Loucy (cell line): ENCODE measurements around the gene METRNL.

ENCODE experiments used
- H2AFZ ChIP-seq: fragments of 200-600 bp; sonication (generic); 2 replicates; pipeline ENCODE4 v1.6.0; 2016; ENCODE audit warnings: antibody characterized with exemption, mild to moderate bottlenecking, low read length, moderate library complexity
- H3F3A ChIP-seq: fragments of 200-600 bp; 2 replicates; pipeline ENCODE4 v1.6.0; 2016; ENCODE audit warnings: antibody characterized with exemption, low read depth, mild to moderate bottlenecking
- H3K27me3 ChIP-seq: fragments of 200-600 bp; sonication (generic); 2 replicates; pipeline ENCODE4 v1.6.1; 2014; ENCODE audit warnings: low read length, mild to moderate bottlenecking; ENCODE audit not compliant: insufficient read depth, poor library complexity, severe bottlenecking
- H3K36me3 ChIP-seq: fragments of 200-600 bp; sonication (generic); 2 replicates; pipeline ENCODE4 v1.6.1; 2016; ENCODE audit warnings: low read length; ENCODE audit not compliant: insufficient read depth
- H3K4me1 ChIP-seq: fragments of 200-600 bp; sonication (generic); 2 replicates; pipeline ENCODE4 v1.5.1; 2014; ENCODE audit warnings: low read length, mild to moderate bottlenecking; ENCODE audit not compliant: insufficient read depth, poor library complexity, severe bottlenecking
- H3K4me2 ChIP-seq: fragments of 200-600 bp; sonication (generic); 2 replicates; pipeline ENCODE4 v1.6.0; 2014; ENCODE audit warnings: antibody characterized with exemption, low read length, low read depth, mild to moderate bottlenecking; ENCODE audit not compliant: poor library complexity, severe bottlenecking
- H3K4me3 ChIP-seq: fragments of 200-600 bp; sonication (generic); 2 replicates; pipeline ENCODE4 v1.5.1; 2014; ENCODE audit warnings: low read length, mild to moderate bottlenecking, mixed read lengths; ENCODE audit not compliant: poor library complexity, severe bottlenecking
- H3K79me2 ChIP-seq: fragments of 200-600 bp; sonication (generic); 2 replicates; pipeline ENCODE4 v1.6.1; 2014; ENCODE audit warnings: low read length; ENCODE audit not compliant: insufficient read depth
- H3K9ac ChIP-seq: fragments of 200-600 bp; sonication (generic); 2 replicates; pipeline ENCODE4 v1.6.0; 2014; ENCODE audit warnings: mild to moderate bottlenecking, low read depth, low read length, moderate library complexity; ENCODE audit not compliant: poor library complexity, severe bottlenecking
- H3K9me2 ChIP-seq: fragments of 200-600 bp; sonication (generic); replicated peaks from 2 replicates; pipeline ENCODE4 v1.6.1; 2016; ENCODE audit warnings: low read depth, low read length, mixed read lengths
- H3K9me3 ChIP-seq: fragments of 200-600 bp; sonication (generic); 2 replicates; pipeline ENCODE4 v1.6.1; 2014; ENCODE audit warnings: mild to moderate bottlenecking, antibody characterized with exemption, low read length, low read depth; ENCODE audit not compliant: insufficient read depth
- H4K20me1 ChIP-seq: fragments of 200-600 bp; sonication (generic); 2 replicates; pipeline ENCODE4 v1.6.0; 2014; ENCODE audit warnings: antibody characterized with exemption, low read length, mild to moderate bottlenecking; ENCODE audit not compliant: insufficient read depth, poor library complexity, severe bottlenecking
- EZH2phosphoT487 ChIP-seq: fragments of 200-600 bp; IDR thresholded peaks from 2 replicates; pipeline ENCODE4 v1.6.1; 2018; ENCODE audit warnings: antibody characterized with exemption, mild to moderate bottlenecking, moderate library complexity, borderline replicate concordance
- TF ChIP-seq, protein P1 (sequence below): fragments of 200-600 bp; sonication (generic); conservative IDR thresholded peaks from 2 replicates; pipeline ENCODE4 v1.5.1; 2014; ENCODE audit warnings: mild to moderate bottlenecking, antibody characterized with exemption, low read length

METRNL gene

DNA sequence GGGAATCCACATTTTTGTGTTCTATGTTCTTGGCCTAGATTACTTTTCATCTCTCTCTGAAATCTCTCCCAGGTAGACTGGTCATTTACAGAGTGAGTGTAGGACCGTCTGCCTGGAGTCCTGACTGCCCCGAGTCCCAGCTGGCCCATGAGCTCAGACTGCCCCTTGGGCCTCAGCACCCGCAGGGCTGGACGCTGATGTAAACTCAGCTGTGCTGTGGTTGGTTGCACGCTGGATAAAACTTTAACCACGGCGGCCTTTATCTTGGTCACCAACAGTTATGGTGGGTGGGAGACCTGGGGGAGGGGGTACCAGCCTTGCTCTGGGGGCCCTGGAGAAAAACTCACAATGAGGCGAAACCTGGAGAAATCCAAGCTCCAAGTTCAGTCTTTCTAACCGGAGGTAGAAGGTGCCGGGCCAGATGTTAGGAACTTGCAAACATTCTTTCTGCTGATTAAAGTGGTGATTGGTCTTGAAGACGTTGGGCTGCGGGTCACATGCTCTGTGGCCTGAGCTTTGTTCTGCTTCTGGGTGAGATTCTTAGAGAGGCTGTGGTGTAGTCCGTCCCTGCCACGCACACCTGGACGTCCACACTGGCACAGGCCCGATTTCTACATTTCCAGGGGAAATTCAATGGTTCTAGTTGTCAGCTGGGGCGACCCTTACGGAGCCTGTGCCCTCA, 6.9 kb downstream of the METRNL start:
- peaks cover 8% of the 10 kb centered on the region; the same call in 1 of the 2 replicates for H3F3A ChIP-seq
- no peak overlapping the region for H3K4me3 ChIP-seq
- no peaks in the 10 kb centered on the region for H3K9me2 ChIP-seq
- peaks cover 4% of the 10 kb centered on the region for H4K20me1 ChIP-seq
- peaks cover 38% of the 10 kb centered on the region for H3K4me1 ChIP-seq
- H3K9ac ChIP-seq = no peak overlapping the region
- no peaks in the 10 kb centered on the region for H3K36me3 ChIP-seq
- TF ChIP-seq, protein P1, sequence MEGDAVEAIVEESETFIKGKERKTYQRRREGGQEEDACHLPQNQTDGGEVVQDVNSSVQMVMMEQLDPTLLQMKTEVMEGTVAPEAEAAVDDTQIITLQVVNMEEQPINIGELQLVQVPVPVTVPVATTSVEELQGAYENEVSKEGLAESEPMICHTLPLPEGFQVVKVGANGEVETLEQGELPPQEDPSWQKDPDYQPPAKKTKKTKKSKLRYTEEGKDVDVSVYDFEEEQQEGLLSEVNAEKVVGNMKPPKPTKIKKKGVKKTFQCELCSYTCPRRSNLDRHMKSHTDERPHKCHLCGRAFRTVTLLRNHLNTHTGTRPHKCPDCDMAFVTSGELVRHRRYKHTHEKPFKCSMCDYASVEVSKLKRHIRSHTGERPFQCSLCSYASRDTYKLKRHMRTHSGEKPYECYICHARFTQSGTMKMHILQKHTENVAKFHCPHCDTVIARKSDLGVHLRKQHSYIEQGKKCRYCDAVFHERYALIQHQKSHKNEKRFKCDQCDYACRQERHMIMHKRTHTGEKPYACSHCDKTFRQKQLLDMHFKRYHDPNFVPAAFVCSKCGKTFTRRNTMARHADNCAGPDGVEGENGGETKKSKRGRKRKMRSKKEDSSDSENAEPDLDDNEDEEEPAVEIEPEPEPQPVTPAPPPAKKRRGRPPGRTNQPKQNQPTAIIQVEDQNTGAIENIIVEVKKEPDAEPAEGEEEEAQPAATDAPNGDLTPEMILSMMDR = no peak
- no peak for TF ChIP-seq EZH2phosphoT487
- H3K9me3 ChIP-seq = no peaks in the 10 kb centered on the region
- no peak overlapping the region for H2AFZ ChIP-seq
- no peaks in the 10 kb centered on the region for H3K27me3 ChIP-seq
- no peak overlapping the region for H3K4me2 ChIP-seq
- 0 out of 2 replicates have a peak, but pooled peaks cover 4% of the 10 kb centered on the region for H3K79me2 ChIP-seq

- no peak overlapping the region for H3K4me2 ChIP-seq
- H3K9ac ChIP-seq = no peak overlapping the region
- no peak overlapping the region for H3K4me3 ChIP-seq
- H3K27me3 ChIP-seq = no peaks in the 10 kb centered on the region
- peaks cover 8% of the 10 kb centered on the region; the same call in 1 of the 2 replicates for H3F3A ChIP-seq
- TF ChIP-seq EZH2phosphoT487 = no peak
- TF ChIP-seq, protein P1 = no peak
- H4K20me1 ChIP-seq = no peaks in the 10 kb centered on the region
- H3K9me3 ChIP-seq = no peaks in the 10 kb centered on the region
- H3K36me3 ChIP-seq = no peaks in the 10 kb centered on the region
- H3K9me2 ChIP-seq = no peaks in the 10 kb centered on the region
- H3K4me1 ChIP-seq = peaks cover 32% of the 10 kb centered on the region
- H2AFZ ChIP-seq = no peak overlapping the region
- 0 out of 2 replicates have a peak, but pooled peaks cover 4% of the 10 kb centered on the region for H3K79me2 ChIP-seq
Measured at GRCh38 chr17:83086907-83087787, 7.7 kb downstream of the METRNL start.

DNA sequence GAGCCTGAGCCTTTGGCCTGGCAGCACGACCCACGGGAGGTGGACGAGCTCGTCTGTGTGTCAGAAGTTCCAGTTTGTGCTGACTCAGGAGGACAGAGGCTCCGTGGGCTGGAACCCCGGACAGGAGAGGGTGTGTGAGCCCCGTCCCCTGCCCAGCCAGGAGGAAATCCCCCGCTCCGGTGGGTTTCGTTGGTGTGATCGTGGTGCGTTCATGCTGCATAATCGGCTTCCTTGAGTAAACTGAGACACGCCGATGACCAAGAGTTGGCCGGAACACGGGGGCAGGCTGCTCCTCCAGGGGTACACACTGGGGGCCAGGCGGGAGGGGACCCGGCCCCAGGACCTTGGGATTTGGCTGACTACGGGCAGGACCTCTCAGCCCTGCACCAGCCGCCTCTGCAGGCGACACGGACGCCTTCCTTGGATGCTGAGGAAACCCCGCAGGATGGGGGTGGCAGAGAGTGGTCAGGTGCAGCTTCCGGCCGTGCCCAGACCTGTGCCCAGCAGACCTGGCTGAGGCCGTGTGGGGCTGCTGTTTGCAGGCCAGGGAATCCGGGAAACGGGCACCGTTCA, 8.5 kb downstream of the METRNL start:
- no peak overlapping the region for H2AFZ ChIP-seq
- no peaks in the 10 kb centered on the region for H3K9me3 ChIP-seq
- peaks cover 4% of the 10 kb centered on the region; the same call in 1 of the 2 replicates for H3F3A ChIP-seq
- H3K4me2 ChIP-seq = no peak overlapping the region
- no peaks in the 10 kb centered on the region for H3K36me3 ChIP-seq
- H3K79me2 ChIP-seq = 0 out of 2 replicates have a peak, but pooled peaks cover 4% of the 10 kb centered on the region
- H3K9ac ChIP-seq = no peak overlapping the region
- H3K27me3 ChIP-seq = no peaks in the 10 kb centered on the region
- no peak overlapping the region for H3K4me3 ChIP-seq
- no peak for TF ChIP-seq EZH2phosphoT487
- TF ChIP-seq, protein P1 = no peak
- H4K20me1 ChIP-seq = no peaks in the 10 kb centered on the region
- H3K4me1 ChIP-seq = peaks cover 25% of the 10 kb centered on the region
- H3K9me2 ChIP-seq = no peaks in the 10 kb centered on the region
